HuH-7 (cell line): ENCODE results near the gene PRKN.

Experiments
- DNase-seq: peaks from one replicate; pipeline ENCODE4 v3.0.0; 2011; ENCODE audit warnings: low spot score

Gene PRKN

DNA sequence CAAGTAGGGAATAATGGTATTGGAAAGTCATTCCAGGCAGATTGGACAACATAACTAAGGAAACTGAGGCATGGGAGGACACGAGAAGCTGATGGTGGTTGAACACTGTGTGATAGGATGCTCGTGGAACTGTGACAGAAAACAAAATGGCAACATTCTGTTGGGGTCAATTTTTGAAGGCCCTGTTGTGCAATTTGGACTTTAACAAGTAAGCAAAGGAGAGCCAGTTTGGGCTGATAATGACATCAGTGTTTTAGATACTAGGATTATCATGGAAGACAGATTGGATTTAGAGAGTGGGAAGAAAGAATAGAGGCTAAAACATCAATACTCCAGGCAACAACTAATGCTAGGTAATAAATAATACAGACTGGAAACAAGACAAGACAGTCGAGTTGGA lies 53.1 kb downstream of the PRKN start:
- DNase-seq: no peak

DNA sequence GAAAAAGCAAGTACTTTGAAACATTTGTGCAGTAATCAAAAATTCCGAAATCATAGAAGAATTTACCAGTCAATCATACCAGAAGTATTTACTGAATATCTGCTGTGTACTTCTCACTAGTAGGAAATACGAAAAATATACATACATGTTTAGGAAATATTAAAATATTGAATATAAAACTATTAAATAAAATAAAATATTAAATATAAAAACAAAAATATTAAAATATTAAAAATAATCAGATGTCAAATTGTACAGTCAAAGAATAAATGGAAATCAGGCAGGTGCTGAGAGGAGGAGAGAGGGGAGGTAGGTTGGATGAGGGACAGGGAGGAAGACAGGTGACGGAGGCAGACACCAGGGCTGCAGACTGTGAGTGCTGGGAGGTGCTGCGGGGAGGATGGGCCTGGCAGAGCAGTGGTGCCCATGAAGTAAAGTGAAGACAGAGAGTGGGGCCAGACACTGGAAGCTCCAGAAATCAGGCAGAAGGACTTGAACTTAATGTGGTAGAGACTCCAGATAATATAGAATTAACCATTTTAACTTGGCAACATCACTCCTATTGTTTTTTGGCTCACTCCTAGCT lies 55.9 kb downstream of the PRKN start:
- no peak for DNase-seq

GRCh38 chr6:162670345-162670744 lies 57.2 kb downstream of the PRKN start:
- no peak for DNase-seq

DNA sequence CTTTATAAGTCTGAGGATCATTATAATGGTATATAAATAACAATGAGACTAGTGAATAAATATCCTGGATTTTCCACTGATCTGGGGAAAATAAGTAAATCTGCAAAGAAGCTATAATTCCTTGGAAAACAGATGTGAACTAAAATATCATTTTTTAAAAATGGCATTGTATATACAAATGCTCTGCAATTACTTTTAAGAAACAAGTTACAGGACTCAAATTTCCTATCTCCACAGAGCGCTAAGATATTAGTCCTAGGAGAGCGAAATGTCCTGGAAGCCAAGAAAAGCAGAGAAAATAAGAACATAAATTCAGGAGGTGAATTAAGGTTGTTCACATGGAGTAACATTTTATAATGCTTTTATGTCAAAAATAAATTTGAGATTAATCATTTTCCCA lies 61.3 kb downstream of the PRKN start:
- DNase-seq: no peak

DNA sequence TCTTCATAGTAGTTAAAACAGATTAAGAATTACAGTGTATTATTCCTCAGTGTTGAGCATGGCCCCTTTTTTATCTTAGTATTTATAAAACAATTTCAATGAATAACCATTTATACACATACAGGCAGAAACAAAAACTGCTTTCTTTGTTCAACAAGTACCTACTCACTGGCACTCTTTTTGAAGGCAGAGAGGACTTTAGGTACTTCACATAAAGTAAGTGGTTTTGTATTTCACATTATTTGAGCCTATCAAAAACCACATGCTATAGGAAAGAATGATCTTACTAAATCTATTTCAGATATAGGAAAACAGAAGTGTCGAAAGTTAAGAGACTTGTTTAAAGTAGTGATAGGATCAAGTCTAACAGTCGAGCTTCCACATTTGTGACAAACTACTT lies 73.8 kb downstream of the PRKN start:
- DNase-seq: no peak

DNA sequence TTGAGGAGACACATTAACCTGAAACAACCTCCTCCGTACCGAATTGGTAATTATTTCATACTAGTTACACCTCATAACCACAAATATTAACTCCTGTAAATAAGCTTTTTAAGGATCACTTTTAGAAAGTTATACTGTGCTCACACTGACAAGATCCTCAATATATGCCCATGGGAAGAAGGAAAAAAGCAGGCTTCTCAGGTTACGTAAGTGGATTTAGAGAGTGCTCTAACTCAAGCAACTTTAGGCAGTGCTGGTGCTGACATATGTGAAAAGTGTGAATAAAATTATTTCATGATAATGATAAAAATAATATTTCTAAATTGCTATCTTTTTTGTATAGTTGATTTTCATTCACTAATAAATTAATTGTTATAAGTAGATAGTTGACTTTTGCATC lies 76.1 kb downstream of the PRKN start:
- no peak for DNase-seq

DNA sequence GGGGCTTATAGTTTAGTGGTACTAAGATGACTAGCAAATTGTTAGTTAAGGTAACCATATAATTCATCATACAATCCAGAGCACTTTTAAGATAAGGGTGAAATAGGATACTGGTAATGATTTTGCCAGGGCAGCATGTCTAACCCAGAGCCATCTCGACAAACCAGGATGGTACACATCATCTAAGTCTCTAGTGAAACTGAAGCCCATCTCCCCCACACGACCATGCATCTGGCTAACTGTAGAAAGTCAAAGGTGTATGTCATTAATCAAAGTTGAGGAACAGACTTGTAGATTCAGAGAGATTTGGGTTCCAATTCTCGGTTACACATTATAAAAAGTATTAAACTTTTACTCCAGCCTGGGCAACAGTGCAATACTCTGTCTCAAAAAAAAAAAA lies 78.3 kb downstream of the PRKN start:
- no peak for DNase-seq

DNA sequence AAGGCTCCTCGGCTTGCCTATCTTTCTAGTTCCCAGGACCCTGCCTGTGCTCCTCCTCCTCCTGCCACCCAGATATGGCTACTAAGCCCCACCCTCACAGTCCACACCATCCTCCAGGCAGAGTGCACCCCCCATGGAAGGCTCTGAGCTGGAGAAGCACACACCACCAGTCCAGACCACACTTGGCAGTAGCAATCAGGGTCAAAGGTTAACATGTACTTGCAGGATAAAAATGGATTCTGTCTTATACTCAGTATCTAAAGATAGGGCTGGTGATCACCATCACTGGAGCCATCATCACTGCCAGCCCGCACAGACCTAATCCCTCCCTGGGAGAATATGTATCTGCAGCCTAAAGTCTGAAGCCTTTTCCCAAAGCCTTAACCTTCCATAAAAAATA lies 83.4 kb downstream of the PRKN start:
- DNase-seq: no peak

GRCh38 chr6:162640756-162641155 lies 86.8 kb downstream of the PRKN start:
- DNase-seq: no peak

DNA sequence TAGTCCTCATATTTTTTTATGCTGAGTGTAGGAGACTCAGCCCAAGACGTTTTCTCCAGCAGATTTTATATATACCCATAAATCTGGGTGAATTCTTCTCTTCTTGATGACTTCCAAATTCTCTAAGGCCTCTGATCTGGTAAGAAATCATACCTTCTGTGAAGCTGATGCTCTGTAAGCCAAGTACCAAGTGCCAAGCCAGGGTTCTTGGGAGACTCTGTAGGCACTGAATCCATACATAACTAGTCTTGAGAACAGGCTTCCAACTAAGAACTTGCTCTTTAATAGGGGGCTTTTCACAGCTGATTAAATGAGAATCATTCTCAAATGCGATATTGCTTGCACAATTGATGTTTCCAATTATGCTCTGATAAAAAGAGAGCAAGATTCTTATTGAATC lies 87.6 kb downstream of the PRKN start:
- no peak for DNase-seq

GRCh38 chr6:162638931-162639574 lies 88.5 kb downstream of the PRKN start:
- DNase-seq: no peak

- DNase-seq: peak; percentile 23
Observed at GRCh38 chr6:162637317-162637716, 90.2 kb downstream of the PRKN start.

DNA sequence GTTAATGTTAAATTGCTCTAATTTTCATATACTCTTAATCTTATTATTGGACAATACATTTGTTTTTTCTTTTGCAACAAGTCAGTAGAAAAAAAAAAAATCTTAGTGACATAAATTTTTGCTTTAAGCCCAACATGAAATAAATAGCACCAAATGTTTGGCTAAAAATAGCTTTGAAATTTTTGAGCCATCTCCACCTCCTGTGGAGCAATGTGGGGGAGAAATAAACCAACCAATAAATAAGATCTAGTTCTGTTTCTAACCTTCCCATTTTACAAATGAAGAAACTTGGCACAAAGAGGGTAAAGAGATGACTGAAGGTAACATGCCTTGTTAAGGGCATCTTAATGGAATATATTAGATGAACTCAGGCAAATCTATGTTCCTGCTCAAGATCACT lies 91.4 kb downstream of the PRKN start:
- no peak for DNase-seq

GRCh38 chr6:162631546-162631945 lies 96.0 kb downstream of the PRKN start:
- no peak for DNase-seq

DNA sequence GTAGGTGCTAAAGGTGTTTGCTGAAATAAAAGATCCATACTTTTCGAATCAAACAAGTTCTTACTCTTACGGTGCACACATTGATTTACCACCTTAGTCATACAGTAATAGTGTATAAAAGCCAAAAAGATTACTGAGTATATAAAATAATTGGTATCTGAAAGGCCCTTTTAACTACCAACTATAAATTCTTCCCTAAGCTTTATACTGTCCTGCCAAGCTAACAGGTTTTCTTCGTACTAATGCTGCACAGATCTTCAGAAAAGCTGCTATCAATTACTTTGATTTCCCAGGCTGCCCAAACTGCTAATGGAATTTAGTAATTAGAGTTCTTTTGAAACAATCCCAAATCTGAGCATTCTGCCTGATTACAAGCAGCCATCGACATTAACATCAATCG lies 97.5 kb downstream of the PRKN start:
- no peak for DNase-seq

DNA sequence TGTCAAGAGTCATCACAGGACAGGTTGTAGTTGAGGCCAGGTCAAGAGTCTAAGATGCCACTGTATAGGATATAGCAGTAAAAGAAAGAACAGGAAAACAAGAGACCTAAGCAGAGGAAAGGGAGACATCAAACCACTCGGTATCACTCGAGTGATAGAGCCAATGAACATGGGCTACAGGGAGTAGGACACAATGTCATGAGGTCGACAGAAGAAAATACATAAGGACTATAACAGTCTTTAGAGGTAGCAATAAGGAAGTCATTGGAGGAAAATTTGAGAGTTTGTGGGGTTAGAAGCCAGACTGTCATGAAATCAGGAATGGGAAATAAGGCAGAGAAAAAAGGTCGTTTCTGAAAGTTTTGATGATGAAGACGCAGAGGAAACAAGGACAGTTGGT lies 99.7 kb downstream of the PRKN start:
- DNase-seq: no peak

DNA sequence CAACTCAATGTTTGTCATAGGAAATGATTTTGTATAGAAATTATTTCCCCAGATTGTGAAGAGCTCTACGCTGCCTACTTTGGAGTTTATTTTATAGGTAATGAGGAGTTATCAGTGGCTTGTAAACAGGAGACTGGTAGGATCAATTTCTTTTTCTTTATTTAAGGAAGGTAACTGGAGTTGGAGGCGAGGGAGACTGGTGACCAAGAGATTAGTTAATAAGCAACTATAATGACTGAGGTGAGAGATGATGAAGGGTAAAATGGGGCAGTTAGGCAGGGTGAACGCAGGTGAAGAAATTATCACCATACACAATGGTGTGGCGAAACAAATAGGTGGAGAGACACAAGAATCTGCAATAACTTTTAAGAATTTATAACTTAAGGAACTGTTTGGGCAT lies 100.2 kb downstream of the PRKN start:
- no peak for DNase-seq

DNA sequence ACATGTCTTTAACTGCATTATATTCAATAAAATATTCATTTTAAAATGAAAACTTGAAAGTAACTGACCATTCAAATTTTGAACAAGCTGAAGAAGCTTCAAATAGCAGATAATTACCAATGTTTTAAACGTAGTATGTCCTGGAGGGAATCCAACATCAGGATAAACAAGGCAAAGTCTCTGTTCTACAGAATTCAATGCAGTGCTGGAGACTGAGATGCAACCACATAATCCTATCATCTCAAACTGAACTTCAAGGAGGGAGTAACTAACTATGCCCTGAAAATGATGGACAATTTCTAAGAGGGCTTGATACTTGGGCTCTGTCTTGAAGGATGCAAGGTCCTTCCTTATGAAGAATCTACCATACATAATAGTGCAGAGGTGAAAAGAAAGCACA lies 100.7 kb downstream of the PRKN start:
- no peak for DNase-seq

- DNase-seq: no peak
Observed at GRCh38 chr6:162625846-162626540, 101.6 kb downstream of the PRKN start.

- DNase-seq: no peak
Observed at GRCh38 chr6:162622572-162622971, 105.0 kb downstream of the PRKN start.

DNA sequence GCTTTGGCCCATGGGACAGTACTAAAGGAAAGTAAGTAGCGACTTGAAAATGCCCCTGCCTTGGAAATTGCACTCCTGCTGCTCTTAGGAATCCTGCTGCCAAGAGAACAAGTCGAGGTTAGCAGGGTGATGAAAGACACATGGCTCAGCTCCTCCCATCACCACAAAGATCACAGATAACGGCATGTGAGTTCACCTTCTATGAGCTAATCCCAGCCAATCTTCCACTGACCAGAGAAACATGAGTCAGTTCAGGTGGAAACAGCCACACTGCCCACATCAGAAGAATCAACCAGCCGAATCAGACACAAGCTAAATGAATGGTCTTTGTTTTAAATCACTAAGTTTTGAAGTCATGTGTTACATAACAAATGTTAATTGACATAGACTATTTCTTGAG lies 106.3 kb downstream of the PRKN start:
- peak; percentile 66 for DNase-seq

DNA sequence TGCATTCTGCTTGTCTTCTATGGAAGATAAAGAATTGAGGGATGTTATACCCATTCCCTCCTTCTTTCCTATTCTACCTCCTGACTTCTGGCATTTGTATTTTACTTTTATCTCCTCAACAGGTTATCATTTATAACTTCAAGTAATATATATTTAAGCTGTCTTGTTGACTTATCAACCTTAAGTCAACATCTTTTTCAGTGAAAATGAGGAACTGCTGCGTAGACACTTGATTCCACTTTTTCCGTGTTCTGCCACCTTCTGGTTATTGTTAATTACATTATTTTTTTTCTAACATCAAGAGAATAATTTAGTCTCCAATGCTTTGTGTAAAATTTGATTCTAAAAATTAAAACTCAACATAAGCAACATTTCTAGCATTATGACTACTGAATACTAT lies 107.5 kb downstream of the PRKN start:
- no peak for DNase-seq

DNA sequence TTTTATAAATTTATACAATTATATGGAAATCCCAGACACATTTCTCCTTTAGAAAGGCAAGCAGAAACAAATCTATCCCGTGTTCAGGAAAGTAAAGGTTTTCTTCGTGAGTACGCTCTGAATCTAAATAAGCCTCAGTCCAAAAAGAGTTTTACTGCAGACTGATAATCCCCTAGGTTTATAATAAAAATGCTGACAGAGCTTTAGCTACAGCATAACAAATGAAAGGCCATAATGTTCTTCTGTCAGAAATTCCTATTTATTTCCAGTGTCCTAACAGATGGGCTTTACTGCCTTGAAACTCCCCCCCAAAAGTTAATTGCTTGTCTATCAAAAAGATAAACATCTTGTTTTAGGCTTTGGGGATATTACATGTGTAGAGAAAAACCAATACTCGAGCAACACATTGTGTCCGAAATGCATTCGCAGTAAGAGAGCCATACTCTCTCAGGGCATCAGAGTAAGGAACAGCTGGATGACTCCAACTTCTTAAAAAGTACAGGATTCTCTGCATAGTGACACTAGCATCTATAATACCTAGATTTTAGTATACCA lies 109.0 kb downstream of the PRKN start:
- no peak for DNase-seq
